GM12874 (cell line): Measurements from ENCODE around the gene VAV3.

Experiments used
- TF ChIP-seq, protein P1 (sequence below): IDR thresholded peaks from 2 replicates; pipeline ENCODE4 v1.5.1; 2011; ENCODE audit warnings: low read depth, mild to moderate bottlenecking, control low read depth, low read length, moderate library complexity; ENCODE audit not compliant: insufficient read depth

VAV3 gene

DNA sequence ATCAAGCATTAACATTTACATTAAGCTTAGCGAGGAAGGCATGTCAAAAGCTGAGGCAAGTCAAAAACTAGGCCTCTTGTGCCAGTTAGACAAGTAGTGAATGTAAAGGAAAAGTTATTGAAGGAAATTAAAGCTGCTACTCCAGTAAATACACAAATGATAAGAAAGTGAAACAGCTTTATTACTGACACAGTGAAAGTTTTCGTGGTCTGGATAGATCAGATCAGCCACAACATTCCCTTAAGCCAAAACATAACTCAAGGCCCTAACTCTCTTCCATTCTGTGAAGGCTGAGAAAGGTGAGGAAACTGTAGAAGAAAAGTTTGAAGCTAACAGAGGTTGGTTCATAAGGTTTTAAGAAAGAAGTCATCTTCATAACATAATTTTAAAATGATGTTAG, 131.9 kb downstream of the VAV3 start:
- TF ChIP-seq, protein P1, sequence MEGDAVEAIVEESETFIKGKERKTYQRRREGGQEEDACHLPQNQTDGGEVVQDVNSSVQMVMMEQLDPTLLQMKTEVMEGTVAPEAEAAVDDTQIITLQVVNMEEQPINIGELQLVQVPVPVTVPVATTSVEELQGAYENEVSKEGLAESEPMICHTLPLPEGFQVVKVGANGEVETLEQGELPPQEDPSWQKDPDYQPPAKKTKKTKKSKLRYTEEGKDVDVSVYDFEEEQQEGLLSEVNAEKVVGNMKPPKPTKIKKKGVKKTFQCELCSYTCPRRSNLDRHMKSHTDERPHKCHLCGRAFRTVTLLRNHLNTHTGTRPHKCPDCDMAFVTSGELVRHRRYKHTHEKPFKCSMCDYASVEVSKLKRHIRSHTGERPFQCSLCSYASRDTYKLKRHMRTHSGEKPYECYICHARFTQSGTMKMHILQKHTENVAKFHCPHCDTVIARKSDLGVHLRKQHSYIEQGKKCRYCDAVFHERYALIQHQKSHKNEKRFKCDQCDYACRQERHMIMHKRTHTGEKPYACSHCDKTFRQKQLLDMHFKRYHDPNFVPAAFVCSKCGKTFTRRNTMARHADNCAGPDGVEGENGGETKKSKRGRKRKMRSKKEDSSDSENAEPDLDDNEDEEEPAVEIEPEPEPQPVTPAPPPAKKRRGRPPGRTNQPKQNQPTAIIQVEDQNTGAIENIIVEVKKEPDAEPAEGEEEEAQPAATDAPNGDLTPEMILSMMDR: no peak

DNA sequence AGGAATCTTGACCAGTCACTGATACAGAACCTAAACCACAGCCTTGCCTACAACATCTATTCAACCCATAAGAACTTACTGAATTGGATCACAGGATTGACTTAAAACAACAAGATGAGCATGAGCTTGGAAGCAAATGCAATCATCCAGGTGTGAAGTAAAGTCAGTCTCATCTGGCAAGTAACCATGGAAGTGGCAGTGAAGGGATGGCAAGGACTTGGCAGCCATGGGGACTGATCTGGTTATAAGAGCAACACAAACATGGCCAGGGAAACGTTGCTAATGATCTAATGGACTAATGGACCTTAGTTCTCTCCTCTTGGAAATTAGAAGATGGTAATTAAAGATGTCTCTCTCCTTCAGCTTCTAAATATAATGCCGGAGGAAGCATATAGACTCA, 133.1 kb downstream of the VAV3 start:
- TF ChIP-seq, protein P1: no peak

DNA sequence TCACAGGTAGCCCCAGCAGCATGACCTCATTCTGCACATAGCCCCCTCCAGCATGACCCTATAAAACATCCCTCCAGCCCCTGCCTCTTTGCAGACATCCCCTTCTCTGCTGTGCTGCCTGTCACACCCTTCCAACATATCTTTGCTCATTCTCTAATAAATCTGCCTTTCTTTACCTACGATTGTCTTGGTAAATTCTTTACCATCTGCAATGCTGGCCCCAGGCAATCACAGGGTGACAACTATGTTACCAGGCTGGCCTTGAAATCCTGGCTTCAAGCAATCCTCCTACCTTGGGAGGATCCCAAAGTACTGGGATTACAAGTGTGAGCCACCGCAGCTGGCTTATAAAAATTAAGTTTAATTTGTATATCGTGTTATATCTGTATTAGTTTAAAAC, 134.5 kb downstream of the VAV3 start:
- TF ChIP-seq, protein P1: no peak

DNA sequence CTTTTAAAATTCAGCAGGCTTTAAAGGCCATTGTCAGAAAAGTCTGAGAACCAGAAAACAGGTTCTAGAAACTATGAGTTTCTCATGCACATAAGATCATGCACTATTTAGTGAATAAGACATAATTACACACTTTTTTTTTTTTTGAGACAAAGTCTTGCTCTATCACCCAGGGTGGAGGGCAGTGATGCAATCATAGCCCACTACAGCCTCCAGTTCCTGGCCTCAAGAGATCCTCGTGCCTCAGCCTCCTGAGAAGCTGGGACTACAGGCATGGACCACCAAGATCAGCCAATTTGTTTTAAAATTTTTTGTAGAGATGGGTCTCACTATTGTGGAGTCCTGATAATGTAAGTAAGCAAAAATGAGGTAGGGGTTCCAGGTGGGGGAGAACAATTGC, 134.9 kb downstream of the VAV3 start:
- TF ChIP-seq, protein P1: no peak

DNA sequence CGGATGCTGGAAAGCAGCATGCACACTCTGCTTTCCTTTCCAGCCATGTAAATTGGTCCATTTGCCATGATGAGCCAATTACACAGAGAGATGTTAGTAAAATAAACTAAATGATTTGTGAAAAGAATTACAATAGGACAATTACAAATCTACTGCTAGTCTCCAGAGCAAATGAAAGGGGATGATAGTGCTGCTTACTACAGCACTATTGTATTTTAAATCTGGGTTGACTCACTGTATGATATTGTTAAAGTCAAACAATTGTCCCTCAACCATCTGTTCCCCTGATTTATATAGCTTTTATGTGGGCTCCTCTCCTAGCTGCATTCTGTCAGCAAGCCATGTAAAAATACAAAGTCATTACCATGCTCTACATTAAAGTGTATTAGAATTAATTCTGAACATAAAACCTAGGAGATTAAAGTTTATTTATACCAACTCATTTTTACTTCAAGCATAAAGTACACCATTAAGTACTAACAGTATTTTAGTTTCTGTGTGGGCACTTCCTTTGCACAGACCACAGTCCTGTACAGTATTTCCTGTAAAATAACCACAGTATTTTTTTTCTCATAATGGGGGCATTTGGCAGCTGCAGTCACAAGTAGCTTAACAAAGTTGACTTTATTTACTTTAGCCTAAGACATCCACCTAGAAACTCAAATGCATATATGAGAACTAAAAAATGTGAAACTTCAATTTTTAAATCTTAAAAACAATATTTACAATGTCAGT, 135.8 kb downstream of the VAV3 start:
- TF ChIP-seq, protein P1: no peak

DNA sequence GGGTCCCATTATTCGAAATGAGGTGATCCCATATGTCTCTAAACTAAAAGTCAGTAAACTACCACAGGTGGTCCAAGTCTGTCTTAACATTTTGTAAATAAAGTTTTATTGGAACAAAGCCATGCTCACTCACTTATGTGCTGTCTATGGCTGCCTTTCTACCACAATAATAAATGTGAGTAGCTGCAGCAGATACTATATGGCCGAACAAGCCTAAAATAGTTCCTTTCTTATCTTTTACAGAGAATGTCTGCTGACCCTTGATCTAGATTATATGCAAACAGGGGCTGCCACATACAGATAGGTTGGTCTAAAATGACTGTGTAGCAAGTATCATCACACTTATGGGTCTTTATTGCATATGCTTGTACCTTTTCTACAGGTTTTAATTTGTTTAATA, 140.0 kb downstream of the VAV3 start:
- TF ChIP-seq, protein P1: no peak

DNA sequence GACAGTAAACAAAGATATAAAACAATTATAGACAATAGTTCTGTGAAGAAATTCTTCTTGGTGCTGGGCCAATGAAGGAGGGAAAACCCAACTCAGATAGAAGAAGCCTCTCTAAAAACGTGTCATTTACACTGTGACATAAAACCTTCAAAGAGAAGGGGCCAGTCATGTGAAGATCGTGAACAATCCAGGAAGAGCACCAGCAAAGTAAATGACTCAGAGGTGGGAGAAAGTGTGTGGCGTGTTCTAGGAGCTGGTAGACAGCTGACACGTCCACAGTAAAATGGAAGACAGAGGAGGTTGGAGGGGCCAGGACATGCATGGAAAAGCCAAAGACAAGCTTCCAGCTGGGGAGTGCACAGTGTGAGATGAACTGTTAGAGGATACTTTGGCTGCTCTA, 143.6 kb downstream of the VAV3 start:
- TF ChIP-seq, protein P1: no peak
